Activated naive CD4-positive, alpha-beta T cell treated with anti-CD3 and anti-CD28 coated beads, Interleukin-2, amount 50 U/mL, for 72 hours (primary cell): ENCODE results near the gene SIK3. TPM values are rescaled to one million over a fixed set of nuclear protein-coding genes. Genes with fewer than 3 reads are reported as not detected.
"Not testable (repeated sequence)": the region's sequence is repeated elsewhere in the genome, so short reads cannot be mapped to it uniquely, and the experiment has no call there.

Experiments
- ATAC-seq, 2 donors: fragments of 150-1000 bp; cut with Tn5 transposase; 2 replicates each; pipeline ENCODE4 v1.10.0; 2021; ENCODE audit warnings: mild to moderate bottlenecking in 2 of 2, moderate library complexity in 2 of 2
- DNase-seq, 2 donors: peaks; one replicate each; pipeline ENCODE4 v3.0.0; 2021 to 2022; ENCODE audit warnings: low spot score in 2 of 2
- H3K27ac Mint-ChIP-seq, 2 donors: one replicate each; pipeline ENCODE4 v1.8.0; 2022; ENCODE audit warnings: mild to moderate bottlenecking in 2 of 2, mixed read lengths in 2 of 2
- H3K36me3 Mint-ChIP-seq, 2 donors: one replicate each; pipeline ENCODE4 v1.8.0; 2022; ENCODE audit warnings: mixed read lengths in 2 of 2
- H3K9me3 Mint-ChIP-seq, 2 donors: one replicate each; pipeline ENCODE4 v1.8.0; 2022; ENCODE audit warnings: mixed read lengths in 2 of 2
- total RNA-seq, 2 donors: library from RNA; stranded (reverse); gene quantifications; one replicate each; pipeline ENCODE4 v1.2.3, GENCODE V29; 2022

SIK3 gene
- total RNA-seq, 2 donors from 2014 or later, result 14.6 to 39.5 TPM

- no peak overlapping the region for H3K27ac Mint-ChIP-seq
- ATAC-seq (no peak), DNase-seq (no peak)
- H3K36me3 Mint-ChIP-seq, result no peaks in the 10 kb centered on the region
- H3K9me3 Mint-ChIP-seq, result no peaks in the 10 kb centered on the region
Measured at GRCh38 chr11:116825854-116826750, 272.1 kb downstream of the SIK3 start.

- no peaks in the 10 kb centered on the region for H3K9me3 Mint-ChIP-seq
- DNase-seq (no peak), ATAC-seq (no peak)
- no peaks in the 10 kb centered on the region for H3K36me3 Mint-ChIP-seq
- H3K27ac Mint-ChIP-seq, result no peak overlapping the region
Measured at GRCh38 chr11:116825434-116825833, 272.8 kb downstream of the SIK3 start.

- Mint-ChIP-seq H3K9me3 (no peaks in the 10 kb centered on the region), H3K27ac (no peak within 1 kb of the TSS), H3K36me3 (no peaks in the 10 kb centered on the region)
- ATAC-seq (no peak), DNase-seq (no peak)
Measured at GRCh38 chr11:116823031-116823843, 275.0 kb downstream of the SIK3 start, which contains the start of gene APOA4. APOA4 (minus strand) TSS chr11:116823304; CDS start chr11:116823191, 113 bp downstream.

GRCh38 chr11:116822575-116822974 lies 275.7 kb downstream of the SIK3 start:
- no peaks in the 10 kb centered on the region for H3K9me3 Mint-ChIP-seq
- DNase-seq (no peak), ATAC-seq (no peak)
- no peaks in the 10 kb centered on the region for H3K36me3 Mint-ChIP-seq
- H3K27ac Mint-ChIP-seq, result no peak overlapping the region

GRCh38 chr11:116821050-116821918 lies 276.9 kb downstream of the SIK3 start:
- Mint-ChIP-seq H3K27ac (no peak overlapping the region), H3K36me3 (no peaks in the 10 kb centered on the region), H3K9me3 (no peaks in the 10 kb centered on the region)
- no peak for ATAC-seq
- DNase-seq, result no peak

- Mint-ChIP-seq H3K27ac (no peak overlapping the region), H3K36me3 (no peaks in the 10 kb centered on the region), H3K9me3 (no peaks in the 10 kb centered on the region)
- ATAC-seq (no peak), DNase-seq (no peak)
Measured at GRCh38 chr11:116819049-116819448, 279.2 kb downstream of the SIK3 start.

GRCh38 chr11:116814502-116814901 lies 283.7 kb downstream of the SIK3 start:
- Mint-ChIP-seq H3K9me3 (no peaks in the 10 kb centered on the region), H3K27ac (no peak overlapping the region), H3K36me3 (no peaks in the 10 kb centered on the region)
- ATAC-seq (no peak), DNase-seq (no peak)

- Mint-ChIP-seq H3K9me3 (no peaks in the 10 kb centered on the region), H3K36me3 (no peaks in the 10 kb centered on the region), H3K27ac (no peak overlapping the region)
- DNase-seq (no peak), ATAC-seq (no peak)
Measured at GRCh38 chr11:116813781-116814471, 284.3 kb downstream of the SIK3 start.

- no peak for DNase-seq
- Mint-ChIP-seq H3K27ac (no peak overlapping the region), H3K36me3 (no peaks in the 10 kb centered on the region), H3K9me3 (no peaks in the 10 kb centered on the region)
- ATAC-seq, result peak; percentile 5 to 18
Measured at GRCh38 chr11:116813170-116813569, 285.1 kb downstream of the SIK3 start.

- Mint-ChIP-seq H3K36me3 (no peaks in the 10 kb centered on the region), H3K9me3 (no peaks in the 10 kb centered on the region), H3K27ac (no peak overlapping the region)
- ATAC-seq (no peak), DNase-seq (no peak)
Measured at GRCh38 chr11:116812109-116812508, 286.1 kb downstream of the SIK3 start.

GRCh38 chr11:116811194-116811593 lies 287.0 kb downstream of the SIK3 start:
- H3K27ac Mint-ChIP-seq, result no peak overlapping the region
- ATAC-seq, result peak; percentile 4 to 26
- no peaks in the 10 kb centered on the region for H3K36me3 Mint-ChIP-seq
- DNase-seq, result no peak
- H3K9me3 Mint-ChIP-seq, result no peaks in the 10 kb centered on the region

GRCh38 chr11:116808262-116809175 lies 289.7 kb downstream of the SIK3 start:
- ATAC-seq (no peak), DNase-seq (no peak)
- H3K9me3 Mint-ChIP-seq, result no peaks in the 10 kb centered on the region
- no peak overlapping the region for H3K27ac Mint-ChIP-seq
- H3K36me3 Mint-ChIP-seq, result no peaks in the 10 kb centered on the region

- no peak for DNase-seq
- no peaks in the 10 kb centered on the region for H3K9me3 Mint-ChIP-seq
- no peak overlapping the region for H3K27ac Mint-ChIP-seq
- ATAC-seq, result no peak
- H3K36me3 Mint-ChIP-seq, result no peaks in the 10 kb centered on the region
Measured at GRCh38 chr11:116807601-116808261, 290.5 kb downstream of the SIK3 start.

- H3K27ac Mint-ChIP-seq, result no peak overlapping the region
- DNase-seq, result no peak
- H3K36me3 Mint-ChIP-seq, result no peaks in the 10 kb centered on the region
- H3K9me3 Mint-ChIP-seq, result no peaks in the 10 kb centered on the region
- ATAC-seq, result no peak
Measured at GRCh38 chr11:116804001-116804400, 294.2 kb downstream of the SIK3 start.

GRCh38 chr11:116801662-116802061 lies 296.6 kb downstream of the SIK3 start:
- not testable (repeated sequence) for H3K27ac Mint-ChIP-seq, DNase-seq, H3K9me3 Mint-ChIP-seq, ATAC-seq, H3K36me3 Mint-ChIP-seq
